GM13977 (cell line): Measurements from ENCODE around the gene PCDHGB1.

ENCODE experiments used
- DNase-seq: peaks from one replicate; pipeline ENCODE4 v3.0.0; 2012; ENCODE audit warnings: low spot score
- CTCF ChIP-seq: IDR thresholded peaks from 2 replicates; pipeline ENCODE4 v1.5.1; 2012; ENCODE audit warnings: mild to moderate bottlenecking, control low read depth; ENCODE audit not compliant: insufficient read depth; ENCODE audit errors: extremely low read depth, missing control alignments
- in situ Hi-C: fragments of 300-500 bp; cut with MboI; formaldehyde crosslinking; loops from one replicate; pipeline ENCODE4 v1.12.0; 2022; ENCODE audit warnings: low sequenced_read_pairs, low pct_unique_long_range_greater_than_20kb, mixed read lengths, inconsistent platforms; ENCODE audit not compliant: unreplicated experiment

PCDHGB1 gene

DNA sequence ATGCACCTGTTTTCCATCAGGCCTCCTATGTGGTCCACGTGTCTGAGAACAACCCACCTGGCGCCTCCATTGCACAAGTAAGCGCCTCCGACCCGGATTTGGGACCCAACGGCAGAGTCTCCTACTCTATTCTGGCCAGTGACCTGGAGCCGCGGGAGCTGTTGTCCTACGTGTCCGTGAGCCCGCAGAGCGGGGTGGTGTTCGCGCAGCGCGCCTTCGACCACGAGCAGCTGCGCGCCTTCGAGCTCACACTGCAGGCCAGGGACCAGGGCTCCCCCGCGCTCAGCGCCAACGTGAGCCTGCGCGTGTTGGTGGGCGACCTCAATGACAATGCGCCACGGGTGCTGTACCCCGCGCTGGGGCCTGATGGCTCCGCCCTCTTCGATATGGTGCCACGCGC is 1.7 kb downstream of the PCDHGB1 start:
- in situ Hi-C loops = no loop called here

GRCh38 chr5:141354900-141355469 is 5.1 kb downstream of the PCDHGB1 start, which contains the start of gene PCDHGA4:
TSS of gene PCDHGA4 (plus strand) at chr5:141355021. CDS start at chr5:141355108, 87 bp downstream.
- peak; percentile 22 for TF ChIP-seq CTCF
- in situ Hi-C loops = no loop called here
- no peak for DNase-seq

More for the DNA sequence above, 1.7 kb downstream of the PCDHGB1 start:
- no peak for DNase-seq
- TF ChIP-seq CTCF = no peak

- no peak for DNase-seq
- in situ Hi-C loops = no loop called here
- TF ChIP-seq CTCF = no peak
Observed at GRCh38 chr5:141355641-141356040, 5.7 kb downstream of the PCDHGB1 start.

DNA sequence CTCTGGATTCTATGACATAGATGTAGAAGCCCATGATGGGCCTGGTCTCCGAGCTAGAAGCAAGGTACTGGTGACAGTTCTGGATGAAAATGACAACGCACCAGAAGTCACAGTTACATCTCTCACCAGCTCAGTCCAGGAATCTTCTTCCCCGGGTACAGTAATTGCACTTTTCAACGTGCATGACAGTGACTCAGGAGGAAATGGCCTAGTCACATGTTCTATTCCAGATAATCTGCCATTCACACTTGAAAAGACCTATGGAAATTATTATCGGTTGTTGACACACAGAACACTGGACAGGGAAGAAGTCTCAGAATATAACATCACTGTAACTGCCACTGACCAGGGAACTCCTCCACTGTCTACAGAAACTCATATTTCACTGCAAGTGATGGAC is 6.2 kb downstream of the PCDHGB1 start:
- TF ChIP-seq CTCF = no peak
- in situ Hi-C loops = no loop called here
- no peak for DNase-seq

- in situ Hi-C loops = no loop called here
- DNase-seq = no peak
- TF ChIP-seq CTCF = no peak
Observed at GRCh38 chr5:141356950-141357349, 7.1 kb downstream of the PCDHGB1 start.

DNA sequence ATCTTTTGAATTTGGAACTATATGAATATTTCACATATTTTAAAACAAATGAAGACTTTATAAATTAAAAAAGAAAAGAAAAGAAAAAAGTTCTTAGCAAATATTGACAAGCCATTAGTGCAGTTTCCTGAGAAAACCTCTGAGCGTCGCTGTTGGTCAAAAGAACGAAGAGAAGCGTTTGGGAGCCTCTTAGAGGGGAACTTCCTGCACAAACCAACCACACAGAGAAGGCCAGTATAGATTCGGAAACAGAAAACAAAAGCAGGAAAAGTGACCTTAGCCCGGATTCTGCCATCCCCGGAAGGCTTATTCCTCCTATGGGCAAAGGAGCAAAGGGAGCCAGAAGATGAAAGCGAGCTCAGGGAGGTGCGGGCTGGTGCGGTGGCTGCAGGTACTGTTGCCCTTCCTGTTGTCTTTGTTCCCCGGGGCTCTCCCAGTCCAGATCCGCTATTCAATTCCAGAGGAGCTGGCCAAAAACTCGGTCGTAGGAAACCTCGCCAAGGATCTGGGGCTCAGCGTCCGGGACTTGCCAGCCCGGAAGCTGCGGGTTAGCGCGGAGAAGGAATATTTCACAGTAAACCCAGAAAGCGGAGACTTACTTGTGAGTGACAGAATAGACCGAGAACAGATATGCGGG is 10.0 kb downstream of the PCDHGB1 start, which contains the start of gene PCDHGB2:
Gene PCDHGB2, plus strand, starts transcription at position 205 of the 637 bp plus-strand sequence. Its CDS starts 142 bp downstream, at position 347.
- TF ChIP-seq CTCF = peak; percentile 40
- in situ Hi-C loops = no loop called here
- peak; percentile 61 for DNase-seq
